Mucosa of descending colon (tissue), 3 donors: ENCODE results near the gene NDRG3. TPM values are rescaled to one million over a fixed set of nuclear protein-coding genes. Genes with fewer than 3 reads are reported as not detected.
A peak's percentile ranks its signal among the peaks of the same experiment; 100 is the strongest.

Source experiments
- ATAC-seq: fragments of 200-7000 bp; cut with Tn5 transposase; one replicate; pipeline ENCODE4 v1.9.1; 2020; ENCODE audit warnings: mild to moderate bottlenecking, moderate library complexity
- DNase-seq, 3 donors: peaks; one replicate each; pipeline ENCODE4 v3.0.0-alpha.2; 2020
- H3K36me3 ChIP-seq: fragments of 200-600 bp; one replicate; pipeline ENCODE4 v1.8.0; 2021; ENCODE audit warnings: low read depth, mild to moderate bottlenecking
- H3K4me1 ChIP-seq: fragments of 200-600 bp; one replicate; pipeline ENCODE4 v1.8.0; 2021; ENCODE audit warnings: low read depth, mild to moderate bottlenecking
- H3K4me3 ChIP-seq: fragments of 200-600 bp; one replicate; pipeline ENCODE4 v1.8.0; 2021; ENCODE audit warnings: mild to moderate bottlenecking
- H3K9me3 ChIP-seq: fragments of 200-600 bp; one replicate; pipeline ENCODE4 v1.8.0; 2021; ENCODE audit warnings: mild to moderate bottlenecking
- CTCF ChIP-seq: fragments of 200-600 bp; IDR thresholded peaks from one replicate; pipeline ENCODE4 v1.8.0; 2022; ENCODE audit warnings: antibody characterized with exemption, mild to moderate bottlenecking
- intact Hi-C, 2 donors: fragments of 100-400 bp; cut with DNase I in 1 of 2; cut with micrococcal nuclease in 1 of 2; formaldehyde crosslinking; loops; one replicate each; pipeline versions ENCODE4 v1.11.0 to v1.11.1; 2022; cut with DNase I, micrococcal nuclease
- total RNA-seq, 3 donors: library from RNA; stranded (reverse); fragmentation: NEBNext Ultra II Directional in 2 of 3; extraction: Animal tissue kit (Norgen Biotek cat#: 25700) in 2 of 3; gene quantifications; one replicate each; pipeline versions ENCODE4 v1.2.1 to v1.2.4, GENCODE V29; 2021 to 2023
- donor health status: DM: no; HTN: no; CAD: no; lungs with moderate emphysema.
- donor health status: DM: no; HTN: no; CAD: no.
- donor health status: DM: no; HTN: yes; CAD: no.

Gene NDRG3
- total RNA-seq, 3 donors from 2014 or later, result 23.5 to 50.9 (median 26.1) TPM

GRCh38 chr20:36745234-36745926 is 510 bp downstream of the NDRG3 start:
- TF ChIP-seq CTCF, result no peak
- DNase-seq (peak in 2 of 3 donors; percentile 40 to 67), ATAC-seq (peak; percentile 47)
- H3K4me1 ChIP-seq, result peaks cover 5% of the 10 kb centered on the region
- H3K9me3 ChIP-seq, result no peaks in the 10 kb centered on the region
- no peaks in the 10 kb centered on the region for H3K36me3 ChIP-seq
- intact Hi-C loops, result no loop called here
- peak overlapping the region; percentile 74 for H3K4me3 ChIP-seq

GRCh38 chr20:36744764-36745191 is 1.1 kb downstream of the NDRG3 start:
- ATAC-seq (peak; percentile 4), DNase-seq (no peak)
- intact Hi-C loops, result no loop called here
- H3K4me3 ChIP-seq, result no peak overlapping the region
- H3K4me1 ChIP-seq, result peaks cover 5% of the 10 kb centered on the region
- no peak for TF ChIP-seq CTCF
- no peaks in the 10 kb centered on the region for H3K9me3 ChIP-seq
- H3K36me3 ChIP-seq, result no peaks in the 10 kb centered on the region

DNA sequence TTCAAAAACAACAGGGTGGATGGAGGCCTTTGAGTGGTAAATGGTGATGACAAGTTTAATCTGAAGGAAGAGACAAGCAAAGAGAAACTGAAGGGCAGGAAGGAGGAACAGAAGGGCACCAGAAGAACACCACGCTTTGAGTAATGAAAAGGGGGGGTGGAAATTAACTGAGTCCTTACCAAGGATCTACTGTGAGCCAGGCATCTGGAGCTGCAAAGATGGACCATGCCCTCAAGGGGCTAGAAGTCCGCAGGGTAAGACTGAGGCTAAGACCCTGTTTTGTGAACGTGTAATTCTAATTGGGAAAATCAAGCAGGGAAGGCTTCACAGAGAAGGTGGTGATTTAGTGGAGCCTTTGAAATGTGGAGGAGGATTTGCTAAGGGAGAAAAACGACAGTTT is 1.6 kb downstream of the NDRG3 start:
- DNase-seq, result no peak
- TF ChIP-seq CTCF, result no peak

GRCh38 chr20:36742558-36742957 is 3.3 kb downstream of the NDRG3 start:
- no peak overlapping the region for H3K4me3 ChIP-seq
- TF ChIP-seq CTCF, result no peak
- intact Hi-C loops, result no loop called here
- H3K4me1 ChIP-seq, result peaks cover 5% of the 10 kb centered on the region
- no peaks in the 10 kb centered on the region for H3K36me3 ChIP-seq
- DNase-seq, result no peak
- no peak for ATAC-seq
- no peaks in the 10 kb centered on the region for H3K9me3 ChIP-seq

More for the DNA sequence above, 1.6 kb downstream of the NDRG3 start:
- no peak overlapping the region for H3K4me3 ChIP-seq
- intact Hi-C loops, result no loop called here
- H3K4me1 ChIP-seq, result peaks cover 5% of the 10 kb centered on the region
- no peak for ATAC-seq
- H3K9me3 ChIP-seq, result no peaks in the 10 kb centered on the region
- H3K36me3 ChIP-seq, result no peaks in the 10 kb centered on the region

DNA sequence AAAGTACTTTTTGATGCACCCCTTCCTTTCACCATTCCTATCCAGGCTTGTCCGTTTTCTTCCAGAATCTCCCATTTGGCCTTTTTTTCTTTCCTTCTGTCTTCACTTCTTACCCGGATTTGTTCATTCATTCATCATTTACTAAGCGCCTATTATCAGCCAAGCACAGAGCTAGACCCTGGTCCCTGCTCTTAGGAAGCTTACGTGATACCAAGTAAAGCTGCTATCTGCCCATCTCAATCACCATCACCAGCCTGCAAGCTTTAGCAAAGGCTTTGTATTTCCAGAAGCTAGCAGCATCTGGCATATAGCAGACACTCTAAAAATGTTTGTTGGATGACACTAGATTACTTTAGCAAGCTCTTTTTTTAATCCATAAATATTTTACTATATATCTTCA is 4.8 kb downstream of the NDRG3 start:
- DNase-seq, result no peak
- Histone ChIP-seq H3K4me1 (peaks cover 5% of the 10 kb centered on the region), H3K9me3 (no peaks in the 10 kb centered on the region), H3K4me3 (no peak overlapping the region), H3K36me3 (no peaks in the 10 kb centered on the region)
- ATAC-seq, result no peak
- intact Hi-C loops, result no loop called here
- TF ChIP-seq CTCF, result no peak

DNA sequence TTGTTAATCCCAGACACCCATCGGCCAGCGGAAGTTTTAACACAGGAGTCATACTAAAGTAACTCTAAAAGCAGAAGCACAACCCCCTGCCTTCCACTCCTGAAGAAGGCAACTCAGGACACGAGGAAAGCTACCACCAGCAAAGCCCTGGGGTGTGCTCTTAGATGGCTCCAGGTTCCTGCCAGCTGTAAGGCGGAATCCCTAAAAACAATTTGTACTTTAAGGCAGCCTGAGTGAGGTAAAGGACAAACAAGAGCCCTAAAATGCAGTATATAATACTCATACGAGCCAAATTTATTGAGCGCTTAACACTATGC is 8.7 kb downstream of the NDRG3 start:
- ATAC-seq, result no peak
- no peak for TF ChIP-seq CTCF
- H3K9me3 ChIP-seq, result no peaks in the 10 kb centered on the region
- H3K4me1 ChIP-seq, result no peaks in the 10 kb centered on the region
- H3K4me3 ChIP-seq, result no peak overlapping the region
- intact Hi-C loops, result no loop called here
- H3K36me3 ChIP-seq, result no peaks in the 10 kb centered on the region
- no peak for DNase-seq
